ENCODE results near the gene DOCK7.
A peak's percentile ranks its signal among the peaks of the same experiment; 100 is the strongest.

The DOCK7 gene

GRCh38 chr1:62727656-62728407 is 39.6 kb upstream of the DOCK7 start:
- no peak for DNase-seq
- no peaks in the 10 kb centered on the region for H3K9me3 ChIP-seq
- no peak for TF ChIP-seq CTCF (IDR thresholded peaks at IDR 0.05)
- no peaks in the 10 kb centered on the region for H3K27me3 ChIP-seq
- no peak overlapping the region for H3K27ac ChIP-seq
- intact Hi-C loops (cut with DNase I; ENCODE audit: low total_unique reads): no loop called here
- H3K4me1 ChIP-seq: peaks cover 0 to 32% (median 7%) of the 10 kb centered on the region in 4 donors
- H3K36me3 ChIP-seq: no peaks in the 10 kb centered on the region
- H3K4me3 ChIP-seq: no peak overlapping the region

GRCh38 chr1:62726011-62726442 is 37.8 kb upstream of the DOCK7 start:
- Histone ChIP-seq H3K36me3 (no peaks in the 10 kb centered on the region), H3K4me1 (peaks cover 0 to 32% (median 7%) of the 10 kb centered on the region in 4 donors), H3K27ac (no peak overlapping the region), H3K9me3 (no peaks in the 10 kb centered on the region), H3K4me3 (no peak overlapping the region), H3K27me3 (no peaks in the 10 kb centered on the region)
- no peak for TF ChIP-seq CTCF (IDR thresholded peaks at IDR 0.05)
- intact Hi-C loops (cut with DNase I; ENCODE audit: low total_unique reads): no loop called here
- DNase-seq: no peak

GRCh38 chr1:62725255-62725654 is 37.1 kb upstream of the DOCK7 start:
- no peak for DNase-seq
- Histone ChIP-seq H3K4me1 (peaks cover 0 to 32% (median 7%) of the 10 kb centered on the region in 4 donors), H3K27me3 (no peaks in the 10 kb centered on the region), H3K9me3 (no peaks in the 10 kb centered on the region), H3K36me3 (no peaks in the 10 kb centered on the region), H3K27ac (peak overlapping the region in 1 of 2 donors; percentile 44), H3K4me3 (peak overlapping the region; percentile 7 to 8)
- intact Hi-C loops (cut with DNase I; ENCODE audit: low total_unique reads): no loop called here
- no peak for TF ChIP-seq CTCF (IDR thresholded peaks at IDR 0.05)

- H3K4me3 ChIP-seq: no peak overlapping the region
- TF ChIP-seq CTCF (IDR thresholded peaks at IDR 0.05): no peak
- H3K36me3 ChIP-seq: no peaks in the 10 kb centered on the region
- peak overlapping the region in 1 of 2 donors; percentile 44 for H3K27ac ChIP-seq
- DNase-seq: no peak
- no peaks in the 10 kb centered on the region for H3K27me3 ChIP-seq
- intact Hi-C loops (cut with DNase I; ENCODE audit: low total_unique reads): no loop called here
- H3K9me3 ChIP-seq: no peaks in the 10 kb centered on the region
- peaks cover 0 to 32% (median 7%) of the 10 kb centered on the region in 4 donors for H3K4me1 ChIP-seq
Measured at GRCh38 chr1:62724430-62724829, 36.2 kb upstream of the DOCK7 start.

GRCh38 chr1:62723883-62724282 is 35.7 kb upstream of the DOCK7 start:
- no peak for DNase-seq
- intact Hi-C loops (cut with DNase I; ENCODE audit: low total_unique reads): no loop called here
- Histone ChIP-seq H3K27me3 (no peaks in the 10 kb centered on the region), H3K27ac (no peak overlapping the region), H3K4me1 (peaks cover 0 to 32% (median 7%) of the 10 kb centered on the region in 4 donors), H3K9me3 (no peaks in the 10 kb centered on the region), H3K4me3 (no peak overlapping the region), H3K36me3 (no peaks in the 10 kb centered on the region)
- TF ChIP-seq CTCF (IDR thresholded peaks at IDR 0.05): no peak
